ENCODE data around the gene ANLN.

Gene ANLN, protein sequence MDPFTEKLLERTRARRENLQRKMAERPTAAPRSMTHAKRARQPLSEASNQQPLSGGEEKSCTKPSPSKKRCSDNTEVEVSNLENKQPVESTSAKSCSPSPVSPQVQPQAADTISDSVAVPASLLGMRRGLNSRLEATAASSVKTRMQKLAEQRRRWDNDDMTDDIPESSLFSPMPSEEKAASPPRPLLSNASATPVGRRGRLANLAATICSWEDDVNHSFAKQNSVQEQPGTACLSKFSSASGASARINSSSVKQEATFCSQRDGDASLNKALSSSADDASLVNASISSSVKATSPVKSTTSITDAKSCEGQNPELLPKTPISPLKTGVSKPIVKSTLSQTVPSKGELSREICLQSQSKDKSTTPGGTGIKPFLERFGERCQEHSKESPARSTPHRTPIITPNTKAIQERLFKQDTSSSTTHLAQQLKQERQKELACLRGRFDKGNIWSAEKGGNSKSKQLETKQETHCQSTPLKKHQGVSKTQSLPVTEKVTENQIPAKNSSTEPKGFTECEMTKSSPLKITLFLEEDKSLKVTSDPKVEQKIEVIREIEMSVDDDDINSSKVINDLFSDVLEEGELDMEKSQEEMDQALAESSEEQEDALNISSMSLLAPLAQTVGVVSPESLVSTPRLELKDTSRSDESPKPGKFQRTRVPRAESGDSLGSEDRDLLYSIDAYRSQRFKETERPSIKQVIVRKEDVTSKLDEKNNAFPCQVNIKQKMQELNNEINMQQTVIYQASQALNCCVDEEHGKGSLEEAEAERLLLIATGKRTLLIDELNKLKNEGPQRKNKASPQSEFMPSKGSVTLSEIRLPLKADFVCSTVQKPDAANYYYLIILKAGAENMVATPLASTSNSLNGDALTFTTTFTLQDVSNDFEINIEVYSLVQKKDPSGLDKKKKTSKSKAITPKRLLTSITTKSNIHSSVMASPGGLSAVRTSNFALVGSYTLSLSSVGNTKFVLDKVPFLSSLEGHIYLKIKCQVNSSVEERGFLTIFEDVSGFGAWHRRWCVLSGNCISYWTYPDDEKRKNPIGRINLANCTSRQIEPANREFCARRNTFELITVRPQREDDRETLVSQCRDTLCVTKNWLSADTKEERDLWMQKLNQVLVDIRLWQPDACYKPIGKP

DNA sequence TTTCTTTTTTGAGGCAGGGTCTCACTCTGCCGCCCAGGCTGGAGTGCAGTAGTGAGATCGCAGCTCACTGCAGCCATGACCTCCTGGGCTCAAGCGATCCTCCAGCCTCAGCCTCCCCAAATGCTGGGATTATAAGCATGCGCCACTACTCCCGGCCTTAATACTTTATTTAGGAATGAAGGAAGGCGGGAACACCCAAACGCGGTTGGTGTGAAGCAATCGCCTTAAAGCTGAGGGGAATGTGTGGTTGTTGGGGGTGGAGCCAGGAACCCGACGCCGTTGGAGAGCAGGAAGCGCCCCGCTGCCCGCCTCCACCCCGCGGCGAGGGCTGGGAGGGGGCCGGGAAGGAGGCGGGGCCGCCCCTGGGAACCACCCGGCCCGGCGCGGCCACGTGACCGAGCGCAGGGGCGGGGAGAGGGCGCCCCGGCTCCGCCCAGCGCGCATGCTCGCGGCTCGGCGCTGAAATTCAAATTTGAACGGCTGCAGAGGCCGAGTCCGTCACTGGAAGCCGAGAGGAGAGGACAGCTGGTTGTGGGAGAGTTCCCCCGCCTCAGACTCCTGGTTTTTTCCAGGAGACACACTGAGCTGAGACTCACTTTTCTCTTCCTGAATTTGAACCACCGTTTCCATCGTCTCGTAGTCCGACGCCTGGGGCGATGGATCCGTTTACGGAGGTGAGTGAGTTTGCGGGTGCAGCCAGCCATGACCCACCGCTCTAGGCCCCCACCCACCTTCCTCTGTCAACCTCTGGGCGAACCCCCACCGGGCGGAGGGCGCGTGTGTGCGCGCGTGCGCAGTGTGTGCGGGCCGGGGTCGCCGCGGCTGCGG lies at the start of gene ANLN:
Gene ANLN (plus strand): TSS at position 492 of the 828 bp plus-strand sequence. CDS start 165 bp downstream, at position 657.
- DNase-seq (ENCODE audit: low read depth) = peak; percentile 87

DNA sequence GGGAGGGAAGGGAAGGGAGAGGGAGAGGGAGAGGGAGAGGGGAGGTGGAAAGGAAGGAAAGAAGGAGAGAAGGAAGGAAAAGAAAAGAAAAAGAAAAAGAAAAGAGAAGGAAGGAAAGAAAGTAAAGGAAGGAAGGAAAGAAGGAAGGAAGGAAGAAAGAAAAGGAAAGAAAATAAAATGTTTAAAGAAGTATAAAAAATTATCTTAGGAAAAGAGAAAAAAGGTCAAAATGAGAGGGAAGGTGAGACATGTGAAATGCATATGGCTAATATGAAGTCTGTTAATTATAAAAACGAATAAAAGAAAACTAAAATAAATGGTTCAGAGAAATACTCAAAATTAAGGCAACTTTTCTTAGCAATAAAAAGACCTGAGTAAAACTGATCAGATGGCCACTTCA lies 46.1 kb upstream of the ANLN start:
- no peak for DNase-seq (ENCODE audit: low read depth)
- H3K4me3 ChIP-seq (ENCODE audit: low read depth, low read length) = no peak overlapping the region

More for the DNA sequence above, at the start of gene ANLN:
- peak within 1 kb of the TSS; percentile 96 for H3K4me3 ChIP-seq (ENCODE audit: low read depth, low read length)

DNA sequence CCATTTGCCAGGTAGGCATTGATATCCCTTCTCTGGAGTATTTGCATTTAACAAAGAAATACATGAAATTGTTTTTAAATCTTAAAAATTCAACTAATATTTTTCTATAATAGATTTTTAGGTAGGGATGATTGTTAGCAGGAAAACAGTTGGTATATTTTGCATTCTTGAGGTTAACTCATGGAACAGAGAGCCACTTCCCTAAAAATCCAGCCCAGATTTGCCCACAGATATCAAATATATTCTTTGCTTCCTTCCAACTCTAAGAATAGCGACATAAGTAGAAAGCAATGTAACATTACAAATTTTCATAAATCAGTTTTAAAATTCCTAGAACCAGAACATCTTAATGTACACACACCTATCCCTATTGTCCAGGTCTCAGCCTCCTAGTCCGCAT lies 45.0 kb upstream of the ANLN start:
- DNase-seq (ENCODE audit: low read depth) = no peak
- H3K4me3 ChIP-seq (ENCODE audit: low read depth, low read length) = no peak overlapping the region

DNA sequence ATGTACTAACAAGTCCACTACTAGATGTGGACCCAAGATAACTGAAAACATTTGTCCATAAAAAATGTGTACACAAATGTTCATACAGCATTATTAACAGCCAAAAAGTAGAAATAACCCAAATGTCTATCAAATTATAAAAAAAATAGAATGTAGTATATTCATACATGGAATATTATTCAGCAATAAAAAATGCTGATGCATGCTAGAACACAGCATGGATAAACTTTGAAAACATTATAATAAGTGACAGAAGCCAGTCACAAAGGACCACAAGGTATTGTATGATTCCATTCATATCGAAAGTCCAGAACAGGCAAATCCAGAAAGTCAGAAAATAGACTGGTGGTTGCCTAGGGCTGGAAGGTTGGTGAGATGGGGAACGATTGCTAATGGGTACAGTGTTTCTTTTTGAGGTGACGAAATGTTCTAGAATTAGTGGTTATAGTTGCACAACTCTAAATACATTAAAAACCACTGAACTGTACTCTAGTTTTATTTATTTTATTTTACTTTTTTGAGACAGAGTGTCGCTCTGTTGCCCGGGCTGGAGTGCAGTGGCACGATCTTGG lies 43.3 kb upstream of the ANLN start:
- H3K4me3 ChIP-seq (ENCODE audit: low read depth, low read length) = no peak overlapping the region
- DNase-seq (ENCODE audit: low read depth) = peak; percentile 8

DNA sequence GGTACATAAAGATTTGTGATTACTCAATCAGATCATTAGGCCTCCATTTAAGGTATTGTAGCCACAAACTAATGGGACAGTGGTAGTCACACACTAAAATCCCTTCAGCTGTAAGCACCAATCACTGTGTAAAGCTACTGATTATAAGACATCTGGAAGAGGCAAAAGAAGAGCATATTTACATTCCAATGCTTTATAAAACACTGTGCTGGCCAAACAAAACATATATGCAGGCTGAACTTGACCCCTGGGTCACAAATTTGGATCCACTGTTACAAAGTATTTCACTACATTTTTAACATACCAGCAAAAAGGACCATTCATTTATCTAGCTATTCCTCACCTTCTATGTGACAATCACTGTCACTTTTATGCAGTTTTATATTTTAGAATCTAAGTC lies 41.4 kb upstream of the ANLN start:
- no peak overlapping the region for H3K4me3 ChIP-seq (ENCODE audit: low read depth, low read length)
- peak; percentile 52 for DNase-seq (ENCODE audit: low read depth)

DNA sequence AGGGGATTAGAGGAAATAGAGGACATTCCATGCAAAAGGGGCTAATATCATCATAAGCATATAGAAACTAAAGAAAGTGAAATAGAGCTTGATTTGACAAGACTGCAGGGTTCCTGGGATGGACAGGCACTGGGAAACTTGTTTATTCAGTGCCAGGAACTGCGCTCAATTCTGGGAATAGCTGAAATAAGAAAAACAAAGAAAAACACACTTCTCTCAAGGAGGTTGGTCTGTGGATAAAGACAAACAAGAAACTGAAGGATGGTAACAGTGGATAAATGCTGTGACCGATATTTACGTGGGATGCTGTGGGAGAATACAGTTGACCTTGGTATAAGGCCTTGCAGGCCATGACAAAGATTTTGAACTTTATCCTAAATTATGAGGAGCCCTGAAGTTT lies 40.9 kb upstream of the ANLN start:
- no peak for DNase-seq (ENCODE audit: low read depth)
- H3K4me3 ChIP-seq (ENCODE audit: low read depth, low read length) = no peak overlapping the region

DNA sequence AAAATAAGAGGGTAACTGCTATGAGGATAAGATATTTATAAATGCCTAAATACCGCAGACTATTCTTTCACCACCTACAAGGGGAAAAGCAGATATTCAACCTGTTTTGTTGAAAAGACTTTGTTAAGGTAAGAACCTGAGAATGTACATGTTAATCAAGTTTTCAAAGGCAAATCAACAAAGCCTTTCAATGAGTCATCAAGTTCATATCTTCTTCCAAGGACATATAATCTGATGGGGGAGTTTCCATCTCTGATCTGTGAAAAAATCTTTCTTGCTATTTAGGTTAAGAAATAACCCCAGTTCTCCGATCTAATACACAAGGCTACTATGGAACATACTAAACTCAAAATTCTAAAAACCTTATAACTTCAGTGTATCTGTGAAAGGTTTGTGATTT lies 40.0 kb upstream of the ANLN start:
- no peak overlapping the region for H3K4me3 ChIP-seq (ENCODE audit: low read depth, low read length)
- DNase-seq (ENCODE audit: low read depth) = no peak

DNA sequence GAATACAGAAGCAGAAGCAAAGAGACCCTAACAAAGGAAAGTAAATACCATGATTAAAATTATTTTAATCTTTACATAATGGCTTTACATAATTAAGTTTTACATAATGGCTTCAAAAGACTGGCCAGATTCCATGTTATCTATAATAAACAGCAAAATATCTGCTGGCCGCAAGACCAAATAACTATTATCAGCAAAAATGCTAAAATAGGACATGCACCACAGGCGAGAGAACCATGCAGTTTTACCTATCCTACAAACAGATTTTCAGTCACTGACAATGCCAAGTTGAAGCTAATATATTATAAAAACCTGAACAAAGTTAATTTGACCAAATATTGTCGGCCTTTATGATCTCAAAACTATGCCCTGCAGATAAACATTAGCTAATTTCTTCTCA lies 34.2 kb upstream of the ANLN start:
- no peak for DNase-seq (ENCODE audit: low read depth)
- H3K4me3 ChIP-seq (ENCODE audit: low read depth, low read length) = no peak overlapping the region

DNA sequence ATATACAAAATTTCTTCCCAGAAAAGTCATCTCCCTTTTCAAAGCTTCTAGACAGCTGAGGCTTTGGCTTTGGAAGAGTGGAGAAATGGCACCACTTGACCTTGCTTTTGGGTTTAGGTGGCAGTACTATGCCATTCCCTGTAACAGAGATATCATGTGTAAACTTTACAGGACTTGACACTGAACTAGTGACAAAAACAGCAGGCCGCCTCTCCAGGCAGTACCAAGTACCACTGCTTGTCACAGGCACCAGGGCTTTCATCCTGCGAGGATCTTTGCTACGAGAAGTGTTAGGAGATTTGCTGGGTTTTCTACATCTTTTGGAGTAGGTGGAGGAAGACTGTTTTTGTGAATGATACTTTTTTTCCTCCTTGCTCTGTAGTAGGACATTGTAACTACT lies 32.6 kb upstream of the ANLN start:
- DNase-seq (ENCODE audit: low read depth) = no peak

DNA sequence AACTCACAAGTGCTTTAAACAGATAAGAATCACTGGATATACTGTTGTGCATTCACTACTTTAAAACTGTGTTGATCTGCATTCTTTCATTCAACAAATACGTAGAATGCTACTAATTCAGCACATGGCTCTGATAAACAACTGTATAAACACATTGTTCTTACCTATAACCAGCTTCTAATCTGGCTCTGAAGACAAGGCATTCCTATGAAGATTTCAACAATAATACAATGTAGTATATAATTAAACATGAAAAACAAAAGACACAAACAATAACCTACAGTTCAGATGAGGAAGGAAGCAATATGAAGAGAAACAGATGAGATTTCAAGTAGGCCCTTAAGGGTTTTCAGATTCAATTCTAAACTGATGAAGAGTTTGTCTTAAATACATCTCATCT lies 31.1 kb upstream of the ANLN start:
- H3K4me3 ChIP-seq (ENCODE audit: low read depth, low read length) = no peak overlapping the region
- DNase-seq (ENCODE audit: low read depth) = no peak

More for the DNA sequence above, 32.6 kb upstream of the ANLN start:
- H3K4me3 ChIP-seq (ENCODE audit: low read depth, low read length) = no peak overlapping the region

DNA sequence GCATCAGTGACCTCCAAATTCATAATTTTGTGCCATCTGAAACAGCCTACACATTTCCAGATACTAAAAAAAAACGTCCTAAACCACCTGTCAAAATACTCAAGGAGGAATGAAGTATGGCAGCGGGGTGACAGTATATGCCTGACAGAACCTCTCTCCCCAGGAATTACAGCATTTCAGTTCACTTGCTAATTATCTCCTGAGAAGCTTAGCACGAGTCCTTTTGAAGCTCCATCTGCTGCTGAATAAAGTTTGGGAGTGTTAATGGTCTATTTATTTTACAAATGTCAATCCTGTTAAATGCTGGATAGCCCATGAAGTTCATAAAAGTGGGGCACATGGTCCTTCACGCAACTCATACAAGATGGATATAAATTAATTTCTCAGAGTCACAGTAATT lies 29.4 kb upstream of the ANLN start:
- no peak overlapping the region for H3K4me3 ChIP-seq (ENCODE audit: low read depth, low read length)
- DNase-seq (ENCODE audit: low read depth) = no peak

DNA sequence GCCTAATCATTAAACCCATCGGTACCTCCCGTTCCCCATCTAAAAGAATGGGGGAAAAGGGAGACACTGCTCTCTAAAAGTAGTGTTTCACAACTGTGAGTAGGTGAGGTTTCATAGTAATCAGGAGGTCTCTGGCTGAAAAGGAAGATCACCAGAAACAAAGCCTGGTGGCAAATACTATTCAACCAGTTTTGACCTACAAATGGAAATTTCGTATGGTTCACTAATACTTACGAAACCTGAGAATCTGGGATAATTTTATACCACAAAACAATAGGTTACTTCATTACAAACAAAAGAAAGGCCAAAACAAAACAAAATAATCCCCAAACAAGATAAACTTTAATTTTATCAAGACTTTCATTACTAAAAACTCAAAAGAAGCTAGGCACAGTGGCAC lies 28.4 kb upstream of the ANLN start:
- H3K4me3 ChIP-seq (ENCODE audit: low read depth, low read length) = no peak overlapping the region
- DNase-seq (ENCODE audit: low read depth) = no peak

DNA sequence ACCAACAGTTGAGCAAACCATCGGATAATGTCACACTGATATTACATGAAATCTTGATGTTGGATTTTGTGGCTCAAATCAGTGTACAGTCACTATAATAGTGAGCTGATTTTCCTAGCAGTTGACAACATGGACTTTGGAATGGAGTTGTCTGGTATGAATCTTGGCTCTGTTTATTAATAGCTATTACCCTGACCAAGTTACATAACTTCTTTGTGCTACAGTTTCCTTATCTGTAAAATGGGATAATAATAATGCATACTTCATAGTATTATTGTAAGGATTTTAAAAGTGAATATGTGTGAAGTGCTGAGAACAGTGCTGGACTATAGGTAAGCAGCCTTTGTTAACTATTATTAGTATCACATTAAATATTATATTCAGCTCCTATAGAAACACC lies 26.1 kb upstream of the ANLN start:
- no peak for DNase-seq (ENCODE audit: low read depth)

DNA sequence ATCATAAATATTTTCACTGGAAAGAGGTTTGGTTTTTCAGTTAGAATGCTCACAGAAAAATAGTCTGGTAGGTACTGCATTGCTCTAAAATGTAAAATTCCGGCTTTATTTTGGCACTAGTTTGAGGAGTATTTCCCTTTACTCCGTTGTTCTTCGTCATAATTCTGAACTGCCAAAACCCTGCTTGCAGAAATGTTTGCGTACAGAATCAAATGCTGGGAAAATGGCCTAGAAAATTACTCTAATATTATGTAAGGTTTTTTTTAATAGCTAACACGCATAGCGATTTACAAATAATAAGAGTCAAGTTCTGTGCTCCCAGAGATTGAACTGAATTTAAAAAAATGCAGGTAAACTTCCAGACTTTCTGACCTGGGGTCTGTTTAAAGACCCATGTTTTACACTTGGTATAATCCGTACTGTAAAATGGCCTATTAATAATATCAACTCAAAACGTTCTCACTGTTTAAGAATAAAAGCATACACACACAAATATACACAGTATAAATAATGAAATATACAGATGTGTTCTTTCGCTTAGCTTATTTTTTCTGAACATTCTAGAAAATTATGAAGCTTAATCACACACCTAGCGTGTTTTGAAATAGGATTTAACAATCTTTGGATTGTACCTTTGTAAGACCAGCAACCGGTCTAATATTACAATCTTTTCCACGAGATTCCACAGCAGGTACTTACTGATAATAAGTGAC lies 23.5 kb upstream of the ANLN start:
- no peak for DNase-seq (ENCODE audit: low read depth)
- peak overlapping the region; percentile 64 for H3K4me3 ChIP-seq (ENCODE audit: low read depth, low read length)

More for the DNA sequence above, 26.1 kb upstream of the ANLN start:
- no peak overlapping the region for H3K4me3 ChIP-seq (ENCODE audit: low read depth, low read length)

DNA sequence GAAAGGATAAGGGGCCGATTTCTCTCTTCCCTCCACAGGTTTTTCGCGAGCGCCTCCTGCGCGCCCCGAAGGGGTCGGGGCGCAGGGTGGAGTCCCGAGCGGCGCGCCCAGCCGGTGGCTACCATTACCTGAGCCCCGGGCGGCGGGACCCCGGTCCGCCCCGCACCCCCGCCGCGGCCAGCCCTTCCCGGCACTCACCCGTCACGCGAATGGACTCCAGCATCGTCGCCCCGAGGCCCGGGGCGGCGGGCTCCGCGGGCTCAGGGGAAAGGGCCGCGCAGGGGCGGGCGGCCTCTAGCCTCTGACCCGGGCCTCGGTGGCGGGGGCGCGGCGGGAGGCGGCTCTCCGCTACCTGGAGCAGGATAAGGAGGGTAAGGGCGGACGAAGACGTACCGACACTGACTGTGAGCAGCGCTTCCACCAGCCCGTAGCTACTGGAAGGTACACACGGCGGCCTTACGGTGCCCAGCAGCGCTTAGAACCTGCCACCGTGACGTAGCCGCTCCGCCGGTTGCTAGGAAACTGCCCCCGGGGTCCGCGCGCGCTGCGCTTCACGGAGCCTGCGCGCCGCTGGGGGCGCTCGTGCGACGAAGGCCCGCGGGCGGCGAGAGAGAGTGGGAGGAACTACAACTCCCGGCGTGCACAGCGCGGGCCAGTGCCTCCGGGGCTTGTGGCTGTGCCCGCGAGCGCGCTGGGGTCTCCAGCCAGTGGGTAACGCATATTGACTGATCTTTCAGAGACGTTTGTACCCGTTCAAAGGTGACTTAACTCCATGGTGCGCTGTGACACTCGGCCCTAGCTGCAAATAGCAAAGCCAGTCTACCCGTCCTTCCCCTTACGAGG lies 22.7 kb upstream of the ANLN start:
- DNase-seq (ENCODE audit: low read depth) = peak; percentile 26
- peak overlapping the region; percentile 64 for H3K4me3 ChIP-seq (ENCODE audit: low read depth, low read length)

DNA sequence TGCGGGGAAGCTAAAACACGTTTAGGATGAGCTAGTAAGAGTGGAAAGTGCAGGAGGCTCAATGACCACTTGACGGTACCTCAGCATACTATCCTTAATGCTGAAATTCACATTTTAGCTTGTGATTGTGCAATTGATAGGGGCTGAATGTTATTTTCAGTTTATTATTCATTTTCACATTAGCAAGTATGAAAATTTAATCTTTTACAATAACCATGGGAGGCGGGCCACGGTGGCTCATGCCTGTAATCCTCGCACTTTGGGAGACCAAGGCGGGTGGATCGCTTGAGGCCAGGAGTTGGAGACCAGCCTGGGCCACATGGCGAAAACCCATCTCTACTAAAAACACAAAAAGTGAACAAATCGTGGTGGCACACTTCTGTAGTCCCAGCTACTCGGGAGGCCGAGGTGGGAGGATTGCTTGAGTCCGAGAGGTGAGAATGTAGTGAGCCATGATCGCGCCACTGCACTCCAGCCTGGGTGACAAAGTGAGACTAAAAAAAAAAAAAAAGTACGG lies 22.0 kb upstream of the ANLN start:
- DNase-seq (ENCODE audit: low read depth) = no peak
- peak overlapping the region; percentile 64 for H3K4me3 ChIP-seq (ENCODE audit: low read depth, low read length)

DNA sequence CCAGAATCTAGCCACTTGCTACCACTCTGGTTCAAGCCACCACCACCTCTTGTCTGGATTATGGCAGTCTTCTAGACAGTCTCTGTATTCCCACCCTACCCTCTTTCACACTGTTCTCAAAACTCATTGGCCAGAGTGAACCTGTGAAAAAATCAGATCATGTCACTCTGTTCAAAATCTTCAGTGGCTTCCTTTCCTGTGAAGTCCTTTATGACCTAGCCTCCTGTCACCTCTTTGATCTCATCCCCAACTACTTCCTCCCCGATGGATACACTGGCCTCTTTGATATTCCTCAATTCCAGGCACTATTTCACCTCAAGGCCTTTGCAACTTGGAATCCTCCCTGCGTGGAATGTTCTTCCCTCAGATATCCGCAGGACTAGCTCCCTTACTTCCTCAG lies 21.2 kb upstream of the ANLN start:
- H3K4me3 ChIP-seq (ENCODE audit: low read depth, low read length) = no peak overlapping the region
- DNase-seq (ENCODE audit: low read depth) = no peak
